Thyroid gland (tissue), 4 donors: ENCODE measurements around the gene P2RX7. TPM values are rescaled to one million over a fixed set of nuclear protein-coding genes. Genes with fewer than 3 reads are reported as not detected.

Experiments used
- DNase-seq, 2 donors: peaks; one replicate each; pipeline ENCODE4 v3.0.0-alpha.2; 2019
- H3K27ac ChIP-seq, 3 donors: fragments of 200-600 bp; sonication (generic); 1 replicate in 2 of 3; 2 replicates in 1 of 3; pipeline ENCODE4 v1.5.1; 2016 to 2019; ENCODE audit warnings: mild to moderate bottlenecking in 1 of 3, moderate library complexity in 1 of 3
- H3K27me3 ChIP-seq: fragments of 200-600 bp; sonication (generic); one replicate; pipeline ENCODE4 v1.5.1; 2019
- H3K36me3 ChIP-seq, 2 donors: fragments of 200-600 bp; sonication (generic); one replicate each; pipeline ENCODE4 v1.5.1; 2016 to 2019
- H3K4me1 ChIP-seq, 2 donors: fragments of 200-600 bp; sonication (generic); one replicate each; pipeline ENCODE4 v1.5.1; 2017 to 2019
- H3K4me3 ChIP-seq, 3 donors: fragments of 200-600 bp; sonication (generic); replicated peaks in 1 of 3; 1 replicate in 2 of 3; 2 replicates in 1 of 3; pipeline ENCODE4 v1.5.1; 2016; ENCODE audit warnings: mild to moderate bottlenecking in 1 of 3
- H3K9me3 ChIP-seq: fragments of 200-600 bp; sonication (generic); one replicate; pipeline ENCODE4 v1.5.1; 2017
- POLR2A ChIP-seq, 2 donors: fragments of 450-650 bp; IDR thresholded peaks; one replicate each; pipeline ENCODE4 v1.6.1; 2017; ENCODE audit warnings: antibody characterized with exemption in 2 of 2, mild to moderate bottlenecking in 2 of 2, moderate library complexity in 1 of 2
- WGBS, 2 donors: methylation state at CpG; one replicate each; pipeline ENCODE4 v1.1.5; 2017; 5-methylcytosine and 5-hydroxymethylcytosine counted together
- intact Hi-C: fragments of 100-400 bp; cut with DNase I; formaldehyde crosslinking; loops from one replicate; pipeline ENCODE4 v1.15.1; 2023
- total RNA-seq, 4 donors: library from RNA; depleted of rRNA; stranded (reverse); fragments of >200 nt; gene quantifications; one replicate each; pipeline ENCODE4 v1.2.3, GENCODE V29; 2016
- TF ChIP-seq, protein P1 (sequence below), 6 experiments: fragments of 200-600 bp in 3 of 6; fragments of 450-650 bp in 3 of 6; sonication (generic) in 3 of 6; IDR thresholded peaks; one replicate each; pipeline ENCODE4 v1.5.1; 2016 to 2019; ENCODE audit warnings: antibody characterized with exemption in 6 of 6, mild to moderate bottlenecking in 2 of 6, inconsistent platforms in 1 of 6, moderate library complexity in 1 of 6

P2RX7 gene
- total RNA-seq, 4 donors from 2014 or later = 0.44 to 1.5 (median 0.73) TPM

DNA sequence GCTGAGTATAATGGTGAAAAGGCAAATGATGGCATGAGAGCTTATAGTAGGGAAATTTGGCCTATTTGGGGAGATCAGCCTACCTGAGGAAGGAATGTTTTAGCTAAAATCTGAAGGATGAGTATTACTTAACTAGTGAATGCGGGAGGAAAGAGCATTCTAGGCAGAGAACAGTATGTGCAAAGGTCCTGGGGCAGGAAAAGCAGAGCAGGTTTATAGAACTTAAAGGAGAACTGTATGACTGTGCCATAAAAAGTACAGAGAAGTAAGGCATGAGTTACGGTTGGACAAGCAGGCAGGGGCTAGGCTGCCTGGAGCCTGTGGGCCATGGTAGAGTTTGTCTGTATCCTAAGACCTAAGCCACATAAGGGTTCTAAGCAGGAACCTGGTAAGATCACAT is 55.6 kb downstream of the P2RX7 start:
- H3K27me3 ChIP-seq = no peaks in the 10 kb centered on the region
- 93 to 98% methylated on average over 2 of the region's 2 CpGs for WGBS, 2 donors
- no peaks in the 10 kb centered on the region for H3K4me1 ChIP-seq
- no peaks in the 10 kb centered on the region for H3K36me3 ChIP-seq
- TF ChIP-seq, protein P1, sequence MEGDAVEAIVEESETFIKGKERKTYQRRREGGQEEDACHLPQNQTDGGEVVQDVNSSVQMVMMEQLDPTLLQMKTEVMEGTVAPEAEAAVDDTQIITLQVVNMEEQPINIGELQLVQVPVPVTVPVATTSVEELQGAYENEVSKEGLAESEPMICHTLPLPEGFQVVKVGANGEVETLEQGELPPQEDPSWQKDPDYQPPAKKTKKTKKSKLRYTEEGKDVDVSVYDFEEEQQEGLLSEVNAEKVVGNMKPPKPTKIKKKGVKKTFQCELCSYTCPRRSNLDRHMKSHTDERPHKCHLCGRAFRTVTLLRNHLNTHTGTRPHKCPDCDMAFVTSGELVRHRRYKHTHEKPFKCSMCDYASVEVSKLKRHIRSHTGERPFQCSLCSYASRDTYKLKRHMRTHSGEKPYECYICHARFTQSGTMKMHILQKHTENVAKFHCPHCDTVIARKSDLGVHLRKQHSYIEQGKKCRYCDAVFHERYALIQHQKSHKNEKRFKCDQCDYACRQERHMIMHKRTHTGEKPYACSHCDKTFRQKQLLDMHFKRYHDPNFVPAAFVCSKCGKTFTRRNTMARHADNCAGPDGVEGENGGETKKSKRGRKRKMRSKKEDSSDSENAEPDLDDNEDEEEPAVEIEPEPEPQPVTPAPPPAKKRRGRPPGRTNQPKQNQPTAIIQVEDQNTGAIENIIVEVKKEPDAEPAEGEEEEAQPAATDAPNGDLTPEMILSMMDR (IDR thresholded peaks at IDR 0.05) = no peak
- no peak for TF ChIP-seq POLR2A (IDR thresholded peaks at IDR 0.05)
- H3K27ac ChIP-seq = no peak overlapping the region
- no peak for DNase-seq
- H3K4me3 ChIP-seq = no peak overlapping the region
- intact Hi-C loops = no loop called here
- no peaks in the 10 kb centered on the region for H3K9me3 ChIP-seq

DNA sequence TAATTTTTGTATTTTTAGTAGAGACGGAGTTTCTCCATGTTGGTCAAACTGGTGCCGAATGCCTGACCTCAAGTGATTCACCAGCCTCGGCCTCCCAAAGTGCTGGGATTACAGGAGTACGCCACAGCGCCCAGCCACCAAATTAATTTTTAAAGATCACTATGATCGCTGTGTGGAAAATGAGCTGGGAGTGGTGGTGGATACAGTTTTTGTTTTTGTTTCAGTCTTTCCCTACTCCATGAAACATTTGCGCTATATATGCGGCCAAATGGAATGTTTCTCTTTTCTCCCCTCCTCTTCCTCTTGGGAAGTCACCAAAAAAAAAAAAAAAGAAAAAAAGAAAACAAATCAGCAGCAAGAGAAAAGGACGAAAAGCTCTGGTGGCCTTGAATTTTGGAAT is 56.5 kb downstream of the P2RX7 start:
- Histone ChIP-seq H3K27ac (no peak overlapping the region), H3K4me3 (no peak overlapping the region), H3K27me3 (no peaks in the 10 kb centered on the region), H3K36me3 (no peaks in the 10 kb centered on the region), H3K9me3 (no peaks in the 10 kb centered on the region), H3K4me1 (no peaks in the 10 kb centered on the region)
- TF ChIP-seq, protein P1 (IDR thresholded peaks at IDR 0.05) = no peak
- no peak for TF ChIP-seq POLR2A (IDR thresholded peaks at IDR 0.05)
- DNase-seq = no peak
- WGBS, 2 donors = 71 to 74% methylated on average over 9 of the region's 9 CpGs
- intact Hi-C loops = no loop called here

DNA sequence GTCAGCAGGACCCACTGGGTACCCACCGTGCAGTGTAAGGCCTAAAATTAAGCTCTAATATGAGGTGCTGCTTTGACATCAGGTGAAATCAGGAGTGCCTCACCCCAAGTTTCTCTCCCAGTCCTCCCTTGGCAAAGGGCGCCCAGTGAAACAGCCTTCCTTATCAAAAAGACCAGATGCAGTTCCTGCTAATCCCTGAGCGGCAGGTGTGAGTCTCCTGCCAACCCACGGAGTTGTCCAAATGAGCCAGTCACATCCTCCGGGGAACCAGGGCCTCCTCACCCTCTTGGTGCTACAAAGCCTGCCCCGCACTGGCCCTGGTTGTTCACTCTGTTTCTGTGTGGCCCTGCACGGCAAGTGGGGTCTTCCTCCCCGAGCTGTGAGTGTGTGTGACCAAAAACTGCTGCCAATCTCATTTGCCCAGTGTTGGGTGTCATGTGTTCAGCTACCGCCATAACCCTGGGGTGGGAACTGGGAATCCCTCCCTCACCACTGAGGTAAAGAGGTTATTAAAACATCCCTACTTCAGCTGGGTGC is 57.0 kb downstream of the P2RX7 start:
- no peaks in the 10 kb centered on the region for H3K9me3 ChIP-seq
- no peak overlapping the region for H3K27ac ChIP-seq
- no peaks in the 10 kb centered on the region for H3K27me3 ChIP-seq
- TF ChIP-seq, protein P1 (IDR thresholded peaks at IDR 0.05) = no peak
- no peak for TF ChIP-seq POLR2A (IDR thresholded peaks at IDR 0.05)
- no peaks in the 10 kb centered on the region for H3K4me1 ChIP-seq
- DNase-seq = no peak
- no peak overlapping the region for H3K4me3 ChIP-seq
- intact Hi-C loops = no loop called here
- H3K36me3 ChIP-seq = no peaks in the 10 kb centered on the region
- WGBS, 2 donors = 82 to 89% methylated on average over 6 to 9 of the region's 9 CpGs

DNA sequence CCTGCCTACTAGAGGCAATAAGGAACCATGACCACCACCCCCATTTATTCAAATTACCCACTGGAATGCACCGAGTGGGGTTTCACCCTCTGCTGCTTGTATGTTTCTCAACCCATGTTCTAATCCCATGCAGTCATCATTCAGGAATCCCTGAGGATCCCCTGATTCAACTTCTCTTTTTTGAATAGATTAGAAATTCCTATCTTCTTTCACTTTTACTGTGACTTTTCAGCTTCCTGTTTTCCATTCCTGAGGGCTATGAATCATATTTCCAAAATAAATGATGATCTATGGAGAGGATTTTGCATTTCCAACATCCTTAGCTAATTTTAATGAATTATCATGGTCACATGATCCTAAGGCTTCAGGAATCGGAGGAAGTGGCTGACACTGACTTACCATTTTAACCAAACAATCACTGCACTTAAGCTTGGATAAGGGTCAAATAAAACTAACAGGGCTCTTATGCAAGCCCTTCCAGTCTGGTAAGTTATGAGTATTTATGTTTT is 57.9 kb downstream of the P2RX7 start:
- Histone ChIP-seq H3K27ac (no peak overlapping the region), H3K27me3 (no peaks in the 10 kb centered on the region), H3K4me3 (no peak overlapping the region), H3K9me3 (no peaks in the 10 kb centered on the region), H3K36me3 (no peaks in the 10 kb centered on the region), H3K4me1 (no peaks in the 10 kb centered on the region)
- 36 to 50% methylated on average over 2 of the region's 2 CpGs for WGBS, 2 donors
- TF ChIP-seq, protein P1 (IDR thresholded peaks at IDR 0.05) = no peak
- no peak for TF ChIP-seq POLR2A (IDR thresholded peaks at IDR 0.05)
- DNase-seq = no peak
- intact Hi-C loops = no loop called here

DNA sequence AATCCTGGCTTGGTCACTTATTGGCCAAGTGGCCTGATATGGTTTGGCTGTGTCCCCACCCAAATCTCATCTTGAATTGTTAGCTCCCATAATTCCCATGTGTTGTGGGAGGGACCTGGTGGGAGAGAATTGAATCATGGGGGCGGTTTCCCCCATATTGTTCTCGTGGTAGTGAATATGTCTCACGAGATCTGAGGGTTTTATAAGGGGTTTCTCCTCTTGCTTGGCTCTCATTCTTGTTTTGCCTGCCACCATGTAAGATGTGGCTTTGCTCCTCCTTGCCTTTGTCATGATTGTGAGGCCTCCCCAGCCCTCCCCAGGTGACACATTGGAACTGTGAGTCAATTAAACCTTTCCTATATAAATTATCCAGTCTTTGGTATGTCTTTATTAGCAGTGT is 58.5 kb downstream of the P2RX7 start:
- Histone ChIP-seq H3K4me3 (no peak overlapping the region), H3K27ac (no peak overlapping the region), H3K27me3 (no peaks in the 10 kb centered on the region), H3K36me3 (no peaks in the 10 kb centered on the region), H3K9me3 (no peaks in the 10 kb centered on the region), H3K4me1 (no peaks in the 10 kb centered on the region)
- intact Hi-C loops = no loop called here
- DNase-seq = no peak
- no peak for TF ChIP-seq POLR2A (IDR thresholded peaks at IDR 0.05)
- TF ChIP-seq, protein P1 (IDR thresholded peaks at IDR 0.05) = no peak
- WGBS, 2 donors = 88 to 94% methylated on average over 3 of the region's 3 CpGs
